K562 (cell line): ENCODE data around the gene PYHIN1. TPM values are rescaled to one million over a fixed set of nuclear protein-coding genes. Genes with fewer than 3 reads are reported as not detected.
A peak's percentile ranks its signal among the peaks of the same experiment; 100 is the strongest.

Experiments used
- BACH1 ChIP-seq: fragments of 200-800 bp; sonication (Bioruptor generic); IDR thresholded peaks from 2 replicates; pipeline ENCODE4 v1.6.1; 2016; ENCODE audit warnings: missing genetic modification characterization, missing compliant biosample characterization
- CTBP1 ChIP-seq: fragments of 450-650 bp; IDR thresholded peaks from 2 replicates; pipeline ENCODE4 v1.6.1; 2016; ENCODE audit warnings: borderline replicate concordance
- DMBX1 ChIP-seq: fragments of 250-450 bp; sonication (Bioruptor Pico); IDR thresholded peaks from 2 replicates; pipeline ENCODE4 v1.8.0; 2022; ENCODE audit warnings: inconsistent platforms, mild to moderate bottlenecking, moderate library complexity, borderline replicate concordance
- ETV1 ChIP-seq: fragments of 450-650 bp; conservative IDR thresholded peaks from 2 replicates; pipeline ENCODE4 v1.6.1; 2016; ENCODE audit warnings: missing genetic modification characterization, control low read depth, low read depth, missing compliant biosample characterization
- GABPA ChIP-seq: fragments of 200-800 bp; sonication (Bioruptor generic); conservative IDR thresholded peaks from 2 replicates; pipeline ENCODE4 v1.6.1; 2016; ENCODE audit warnings: low read depth, missing genetic modification characterization, missing compliant biosample characterization
- HIVEP1 ChIP-seq: fragments of 250-450 bp; sonication (Bioruptor Pico); IDR thresholded peaks from 2 replicates; pipeline ENCODE4 v1.4.0; 2020; ENCODE audit warnings: mild to moderate bottlenecking
- NFRKB ChIP-seq: fragments of 450-650 bp; IDR thresholded peaks from 2 replicates; pipeline ENCODE4 v1.6.1; 2016; ENCODE audit warnings: low read depth
- NR4A1 ChIP-seq, 2 experiments: fragments of 250-450 bp in 1 of 2; fragments of 450-650 bp in 1 of 2; sonication (Bioruptor Pico) in 1 of 2; IDR thresholded peaks; 2 replicates each; pipeline versions ENCODE4 v1.4.0 to v1.6.1; 2016 to 2020; ENCODE audit warnings: mild to moderate bottlenecking in 2 of 2, missing compliant biosample characterization in 1 of 2, missing genetic modification characterization in 1 of 2, moderate library complexity in 1 of 2
- PURB ChIP-seq: sonication (generic); formaldehyde crosslinking; IDR thresholded peaks from 2 replicates; pipeline ENCODE4 v1.9.0; 2021; ENCODE audit warnings: low read depth, mild to moderate bottlenecking, missing genetic modification reagents
- RERE ChIP-seq: sonication (generic); formaldehyde crosslinking; IDR thresholded peaks from 2 replicates; pipeline ENCODE4 v1.8.0; 2023; ENCODE audit warnings: missing genetic modification reagents, mild to moderate bottlenecking, borderline replicate concordance
- RHOXF2B ChIP-seq: fragments of 250-450 bp; sonication (Bioruptor Pico); conservative IDR thresholded peaks from 2 replicates; pipeline ENCODE4 v1.5.1; 2021
- SMARCC2 ChIP-seq: fragments of 450-650 bp; IDR thresholded peaks from 2 replicates; pipeline ENCODE4 v1.6.1; 2017; ENCODE audit warnings: antibody characterized with exemption, moderate library complexity, mild to moderate bottlenecking, low read depth
- SMARCE1 ChIP-seq: fragments of 450-650 bp; IDR thresholded peaks from 2 replicates; pipeline ENCODE4 v1.7.1; 2016; ENCODE audit warnings: mild to moderate bottlenecking
- SNIP1 ChIP-seq: fragments of 450-650 bp; IDR thresholded peaks from 2 replicates; pipeline ENCODE4 v1.7.1; 2017; ENCODE audit warnings: low read depth, mild to moderate bottlenecking
- SP2 ChIP-seq: IDR thresholded peaks from 2 replicates; pipeline ENCODE4 v1.6.1; 2011; ENCODE audit warnings: mild to moderate bottlenecking, low read depth, low read length, moderate library complexity; ENCODE audit not compliant: poor library complexity, severe bottlenecking; ENCODE audit errors: extremely low read depth
- ZBTB26 ChIP-seq: fragments of 450-650 bp; formaldehyde crosslinking; IDR thresholded peaks from 2 replicates; pipeline ENCODE4 v1.4.0; 2022; ENCODE audit warnings: missing genetic modification characterization
- ZBTB7A ChIP-seq: IDR thresholded peaks from 2 replicates; pipeline ENCODE4 v1.6.1; 2011; ENCODE audit warnings: low read depth, mild to moderate bottlenecking, low read length, moderate library complexity, borderline replicate concordance; ENCODE audit not compliant: control insufficient read depth
- ZNF121 ChIP-seq: sonication (generic); formaldehyde crosslinking; conservative IDR thresholded peaks from 2 replicates; pipeline ENCODE4 v1.8.0; 2022; ENCODE audit warnings: missing genetic modification reagents
- ZNF445 ChIP-seq: fragments of 250-450 bp; sonication (Bioruptor Pico); IDR thresholded peaks from 2 replicates; pipeline ENCODE4 v1.4.0; 2020; ENCODE audit warnings: low read depth, mild to moderate bottlenecking, moderate library complexity
- ZNF511 ChIP-seq: sonication (generic); formaldehyde crosslinking; IDR thresholded peaks from 2 replicates; pipeline ENCODE4 v1.8.0; 2022; ENCODE audit warnings: mild to moderate bottlenecking, missing genetic modification reagents
- polyA plus RNA-seq, 8 experiments: library from polyadenylated mRNA; depleted of rRNA in 4 of 8; stranded (reverse) in 5 of 8; unstranded in 3 of 8; fragments of >200 nt; fragmentation: Nextera tagmentation in 2 of 8; fragmentation: Illumina TruSeq in 1 of 8; extraction: Ambion mirVana in 2 of 8; extraction: Trizol in 1 of 8; gene quantifications; 2 replicates each; pipeline versions ENCODE4 v1.2.1 to v1.2.3, GENCODE V29; 2011 to 2014; ENCODE audit warnings: inconsistent platforms in 1 of 8, missing spikeins in 1 of 8
- total RNA-seq, 7 experiments: library from RNA; depleted of rRNA in 6 of 7; stranded (reverse); fragments of >200 nt in 6 of 7; fragmentation: Illumina TruSeq in 2 of 7; extraction: Trizol in 2 of 7; gene quantifications; 2 replicates each; pipeline versions ENCODE4 v1.2.1 to v1.2.3, GENCODE V29; 2011 to 2021; ENCODE audit warnings: low replicate concordance in 1 of 7

PYHIN1 gene
- total and polyA plus RNA-seq, 9 of the 15 experiments (the other 6 are each of a cell fraction or from before 2014, with no cell fraction given), result not detected

- TF ChIP-seq ZBTB26 (no peak), BACH1 (tag) (peak; percentile 21; the same call in 1 of the 2 replicates), ETV1 (tag) (0 out of 2 replicates have a peak, but pooled peaks have one; percentile 13), HIVEP1 (no peak), SNIP1 (no peak), NFRKB (no peak), ZNF445 (CRISPR knock-in tag) (no peak), GABPA (tag) (0 out of 2 replicates have a peak, but pooled peaks have one; percentile 10), RHOXF2B (CRISPR knock-in tag) (no peak), SMARCE1 (no peak), SP2 (no peak), CTBP1 (no peak), DMBX1 (CRISPR knock-in tag) (no peak), SMARCC2 (no peak), ZNF121 (CRISPR knock-in tag) (no peak), PURB (CRISPR knock-in tag) (no peak), NR4A1 (CRISPR knock-in tag; IDR thresholded peaks at IDR 0.05) (no peak), NR4A1 (tag; IDR thresholded peaks at IDR 0.05) (no peak), RERE (CRISPR knock-in tag) (no peak), ZNF511 (no peak), ZBTB7A (no peak)
Observed at GRCh38 chr1:159005676-159006075, 74.3 kb downstream of the PYHIN1 start (continued).
